Measurements from ENCODE around the gene TRIM38.
A peak's percentile ranks its signal among the peaks of the same experiment; 100 is the strongest.

The TRIM38 gene

DNA sequence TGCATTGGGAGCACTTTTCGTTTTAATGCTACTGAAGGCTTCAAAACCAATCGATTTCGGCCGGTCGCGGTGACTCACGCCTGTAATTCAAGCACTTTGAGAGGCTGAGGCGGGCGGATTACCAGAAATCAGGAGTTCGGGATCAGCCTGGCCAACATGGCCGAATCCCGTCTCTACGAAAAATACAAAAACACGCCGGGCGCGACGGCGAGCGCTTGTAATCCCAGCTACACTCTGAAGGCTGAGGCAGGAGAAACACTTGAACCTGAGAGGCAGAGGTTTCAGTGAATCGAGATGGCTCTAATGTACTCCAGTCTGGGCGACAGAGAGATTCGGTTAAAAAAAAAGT is 58.4 kb downstream of the TRIM38 start:
- ATAC-seq = peak; percentile 53
- TF ChIP-seq, protein P1, sequence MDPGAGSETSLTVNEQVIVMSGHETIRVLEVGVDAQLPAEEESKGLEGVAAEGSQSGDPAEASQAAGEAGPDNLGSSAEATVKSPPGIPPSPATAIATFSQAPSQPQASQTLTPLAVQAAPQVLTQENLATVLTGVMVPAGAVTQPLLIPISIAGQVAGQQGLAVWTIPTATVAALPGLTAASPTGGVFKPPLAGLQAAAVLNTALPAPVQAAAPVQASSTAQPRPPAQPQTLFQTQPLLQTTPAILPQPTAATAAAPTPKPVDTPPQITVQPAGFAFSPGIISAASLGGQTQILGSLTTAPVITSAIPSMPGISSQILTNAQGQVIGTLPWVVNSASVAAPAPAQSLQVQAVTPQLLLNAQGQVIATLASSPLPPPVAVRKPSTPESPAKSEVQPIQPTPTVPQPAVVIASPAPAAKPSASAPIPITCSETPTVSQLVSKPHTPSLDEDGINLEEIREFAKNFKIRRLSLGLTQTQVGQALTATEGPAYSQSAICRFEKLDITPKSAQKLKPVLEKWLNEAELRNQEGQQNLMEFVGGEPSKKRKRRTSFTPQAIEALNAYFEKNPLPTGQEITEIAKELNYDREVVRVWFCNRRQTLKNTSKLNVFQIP (CRISPR knock-in tag; IDR thresholded peaks at IDR 0.05; ENCODE audit: borderline replicate concordance, low read depth) = 0 out of 2 replicates have a peak, but pooled peaks have one; percentile 17
- no peak for TF ChIP-seq GLIS3 (CRISPR knock-in tag; IDR thresholded peaks at IDR 0.05)

DNA sequence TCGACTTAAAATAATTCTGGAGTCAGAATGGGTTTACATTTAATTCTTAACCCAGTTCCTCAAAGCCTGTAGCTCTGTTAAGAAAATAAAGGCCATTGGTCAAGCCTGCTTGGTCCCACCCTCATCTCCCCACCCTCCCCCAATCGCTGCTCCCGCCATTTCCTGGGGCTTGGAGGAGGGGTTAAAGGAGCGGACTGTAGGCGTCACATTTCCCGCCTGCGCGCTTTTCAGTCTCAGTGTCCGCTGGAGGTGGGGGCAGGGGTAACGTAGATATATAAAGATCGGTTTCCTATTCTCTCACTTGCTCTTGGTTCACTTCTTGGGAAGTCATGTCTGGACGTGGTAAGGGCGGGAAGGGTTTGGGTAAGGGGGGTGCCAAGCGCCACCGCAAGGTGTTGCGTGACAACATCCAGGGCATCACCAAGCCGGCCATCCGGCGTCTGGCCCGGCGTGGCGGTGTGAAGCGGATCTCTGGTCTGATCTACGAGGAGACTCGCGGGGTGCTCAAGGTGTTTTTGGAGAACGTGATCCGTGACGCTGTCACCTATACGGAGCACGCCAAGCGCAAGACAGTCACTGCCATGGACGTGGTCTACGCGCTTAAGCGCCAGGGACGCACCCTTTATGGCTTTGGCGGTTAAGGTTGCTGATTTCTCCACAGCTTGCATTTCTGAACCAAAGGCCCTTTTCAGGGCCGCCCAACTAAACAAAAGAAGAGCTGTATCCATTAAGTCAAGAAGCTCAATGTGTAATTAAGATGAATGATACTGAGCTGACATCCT is 58.9 kb downstream of the TRIM38 start:
- TF ChIP-seq SNAI2 (CRISPR knock-in tag; IDR thresholded peaks at IDR 0.05) (no peak; the same call in 1 of the 2 replicates), GLIS3 (CRISPR knock-in tag; IDR thresholded peaks at IDR 0.05) (0 out of 2 replicates have a peak, but pooled peaks have one; percentile 29)
- TF ChIP-seq, protein P2, sequence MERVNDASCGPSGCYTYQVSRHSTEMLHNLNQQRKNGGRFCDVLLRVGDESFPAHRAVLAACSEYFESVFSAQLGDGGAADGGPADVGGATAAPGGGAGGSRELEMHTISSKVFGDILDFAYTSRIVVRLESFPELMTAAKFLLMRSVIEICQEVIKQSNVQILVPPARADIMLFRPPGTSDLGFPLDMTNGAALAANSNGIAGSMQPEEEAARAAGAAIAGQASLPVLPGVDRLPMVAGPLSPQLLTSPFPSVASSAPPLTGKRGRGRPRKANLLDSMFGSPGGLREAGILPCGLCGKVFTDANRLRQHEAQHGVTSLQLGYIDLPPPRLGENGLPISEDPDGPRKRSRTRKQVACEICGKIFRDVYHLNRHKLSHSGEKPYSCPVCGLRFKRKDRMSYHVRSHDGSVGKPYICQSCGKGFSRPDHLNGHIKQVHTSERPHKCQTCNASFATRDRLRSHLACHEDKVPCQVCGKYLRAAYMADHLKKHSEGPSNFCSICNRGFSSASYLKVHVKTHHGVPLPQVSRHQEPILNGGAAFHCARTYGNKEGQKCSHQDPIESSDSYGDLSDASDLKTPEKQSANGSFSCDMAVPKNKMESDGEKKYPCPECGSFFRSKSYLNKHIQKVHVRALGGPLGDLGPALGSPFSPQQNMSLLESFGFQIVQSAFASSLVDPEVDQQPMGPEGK (CRISPR knock-in tag; IDR thresholded peaks at IDR 0.05; ENCODE audit: borderline replicate concordance) = 0 out of 2 replicates have a peak, but pooled peaks have one; percentile 22
- peak; percentile 83 for ATAC-seq

DNA sequence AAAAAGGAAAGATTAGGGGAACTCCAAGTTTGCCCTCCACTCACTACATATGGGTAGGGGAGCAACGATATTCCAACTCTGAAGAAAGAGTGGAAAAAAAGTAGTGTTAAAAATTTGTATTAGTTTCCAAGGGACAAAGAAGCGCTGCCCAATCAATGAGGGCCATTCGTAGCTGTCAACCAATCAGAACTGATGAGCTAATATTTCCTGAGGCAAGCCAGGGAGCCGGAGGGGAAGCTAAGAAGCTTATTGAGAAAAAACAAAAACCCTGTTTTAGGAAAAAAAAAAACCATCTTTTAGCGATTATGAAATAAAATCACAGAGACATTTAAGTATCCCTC is 59.5 kb downstream of the TRIM38 start:
- TF ChIP-seq, protein P3, sequence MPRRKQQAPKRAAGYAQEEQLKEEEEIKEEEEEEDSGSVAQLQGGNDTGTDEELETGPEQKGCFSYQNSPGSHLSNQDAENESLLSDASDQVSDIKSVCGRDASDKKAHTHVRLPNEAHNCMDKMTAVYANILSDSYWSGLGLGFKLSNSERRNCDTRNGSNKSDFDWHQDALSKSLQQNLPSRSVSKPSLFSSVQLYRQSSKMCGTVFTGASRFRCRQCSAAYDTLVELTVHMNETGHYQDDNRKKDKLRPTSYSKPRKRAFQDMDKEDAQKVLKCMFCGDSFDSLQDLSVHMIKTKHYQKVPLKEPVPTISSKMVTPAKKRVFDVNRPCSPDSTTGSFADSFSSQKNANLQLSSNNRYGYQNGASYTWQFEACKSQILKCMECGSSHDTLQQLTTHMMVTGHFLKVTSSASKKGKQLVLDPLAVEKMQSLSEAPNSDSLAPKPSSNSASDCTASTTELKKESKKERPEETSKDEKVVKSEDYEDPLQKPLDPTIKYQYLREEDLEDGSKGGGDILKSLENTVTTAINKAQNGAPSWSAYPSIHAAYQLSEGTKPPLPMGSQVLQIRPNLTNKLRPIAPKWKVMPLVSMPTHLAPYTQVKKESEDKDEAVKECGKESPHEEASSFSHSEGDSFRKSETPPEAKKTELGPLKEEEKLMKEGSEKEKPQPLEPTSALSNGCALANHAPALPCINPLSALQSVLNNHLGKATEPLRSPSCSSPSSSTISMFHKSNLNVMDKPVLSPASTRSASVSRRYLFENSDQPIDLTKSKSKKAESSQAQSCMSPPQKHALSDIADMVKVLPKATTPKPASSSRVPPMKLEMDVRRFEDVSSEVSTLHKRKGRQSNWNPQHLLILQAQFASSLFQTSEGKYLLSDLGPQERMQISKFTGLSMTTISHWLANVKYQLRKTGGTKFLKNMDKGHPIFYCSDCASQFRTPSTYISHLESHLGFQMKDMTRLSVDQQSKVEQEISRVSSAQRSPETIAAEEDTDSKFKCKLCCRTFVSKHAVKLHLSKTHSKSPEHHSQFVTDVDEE (CRISPR knock-in tag; IDR thresholded peaks at IDR 0.05) = no peak
- TF ChIP-seq BACH2 (CRISPR knock-in tag; IDR thresholded peaks at IDR 0.05; ENCODE audit: borderline replicate concordance) (no peak), ZFP30 (CRISPR knock-in tag; IDR thresholded peaks at IDR 0.05) (no peak), ZFP3 (CRISPR knock-in tag; IDR thresholded peaks at IDR 0.05) (no peak), SNAI2 (CRISPR knock-in tag; IDR thresholded peaks at IDR 0.05) (no peak), ZC3H10 (CRISPR knock-in tag; IDR thresholded peaks at IDR 0.05) (no peak), ISL1 (CRISPR knock-in tag; IDR thresholded peaks at IDR 0.05) (no peak), TOX (CRISPR knock-in tag; IDR thresholded peaks at IDR 0.05; ENCODE audit: borderline replicate concordance) (no peak), TCF4 (CRISPR knock-in tag; IDR thresholded peaks at IDR 0.05; ENCODE audit: borderline replicate concordance) (no peak), ESRRG (CRISPR knock-in tag; IDR thresholded peaks at IDR 0.05) (no peak), ZNF8 (CRISPR knock-in tag; IDR thresholded peaks at IDR 0.05) (no peak), RARB (CRISPR knock-in tag; IDR thresholded peaks at IDR 0.05) (no peak)
- TF ChIP-seq, protein P4, sequence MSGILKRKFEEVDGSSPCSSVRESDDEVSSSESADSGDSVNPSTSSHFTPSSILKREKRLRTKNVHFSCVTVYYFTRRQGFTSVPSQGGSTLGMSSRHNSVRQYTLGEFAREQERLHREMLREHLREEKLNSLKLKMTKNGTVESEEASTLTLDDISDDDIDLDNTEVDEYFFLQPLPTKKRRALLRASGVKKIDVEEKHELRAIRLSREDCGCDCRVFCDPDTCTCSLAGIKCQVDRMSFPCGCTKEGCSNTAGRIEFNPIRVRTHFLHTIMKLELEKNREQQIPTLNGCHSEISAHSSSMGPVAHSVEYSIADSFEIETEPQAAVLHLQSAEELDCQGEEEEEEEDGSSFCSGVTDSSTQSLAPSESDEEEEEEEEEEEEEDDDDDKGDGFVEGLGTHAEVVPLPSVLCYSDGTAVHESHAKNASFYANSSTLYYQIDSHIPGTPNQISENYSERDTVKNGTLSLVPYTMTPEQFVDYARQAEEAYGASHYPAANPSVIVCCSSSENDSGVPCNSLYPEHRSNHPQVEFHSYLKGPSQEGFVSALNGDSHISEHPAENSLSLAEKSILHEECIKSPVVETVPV (CRISPR knock-in tag; IDR thresholded peaks at IDR 0.05) = no peak
- TF ChIP-seq, protein P5, sequence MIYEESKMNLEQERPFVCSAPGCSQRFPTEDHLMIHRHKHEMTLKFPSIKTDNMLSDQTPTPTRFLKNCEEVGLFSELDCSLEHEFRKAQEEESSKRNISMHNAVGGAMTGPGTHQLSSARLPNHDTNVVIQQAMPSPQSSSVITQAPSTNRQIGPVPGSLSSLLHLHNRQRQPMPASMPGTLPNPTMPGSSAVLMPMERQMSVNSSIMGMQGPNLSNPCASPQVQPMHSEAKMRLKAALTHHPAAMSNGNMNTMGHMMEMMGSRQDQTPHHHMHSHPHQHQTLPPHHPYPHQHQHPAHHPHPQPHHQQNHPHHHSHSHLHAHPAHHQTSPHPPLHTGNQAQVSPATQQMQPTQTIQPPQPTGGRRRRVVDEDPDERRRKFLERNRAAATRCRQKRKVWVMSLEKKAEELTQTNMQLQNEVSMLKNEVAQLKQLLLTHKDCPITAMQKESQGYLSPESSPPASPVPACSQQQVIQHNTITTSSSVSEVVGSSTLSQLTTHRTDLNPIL (CRISPR knock-in tag; IDR thresholded peaks at IDR 0.05; ENCODE audit: low read depth) = no peak
- TF ChIP-seq, protein P2 (CRISPR knock-in tag; IDR thresholded peaks at IDR 0.05; ENCODE audit: borderline replicate concordance) = no peak
- peak; percentile 43 for ATAC-seq

Data from SK-N-SH treated with all-trans-retinoic acid at 6 μM for 48 hours (cell line).